IMR-90 (cell line): ENCODE measurements around the gene GABBR2. TPM values are rescaled to one million over a fixed set of nuclear protein-coding genes. Genes with fewer than 3 reads are reported as not detected.

Experiments used
- ATAC-seq: fragments of 200-7000 bp; cut with Tn5 transposase; 2 replicates; pipeline ENCODE4 v1.9.1; 2020; ENCODE audit warnings: low read depth, mild to moderate bottlenecking, moderate library complexity
- BruUV-seq: library from RNA; stranded (reverse); fragments of 400-500 nt; replicated peaks from 2 replicates; lab custom pipeline; 2021; lab: Mats Ljungman, UMichigan
- CTCF ChIA-PET: fragments of 300-600 bp; formaldehyde crosslinking; extraction: SDS; loops from one replicate; lab custom pipeline; 2021; ENCODE audit warnings: antibody characterized with exemption; lab: Yijun Ruan, JAX
- POLR2A ChIA-PET: fragments of 300-600 bp; sonication (Branson Sonifier 250); formaldehyde crosslinking; loops from one replicate; lab custom pipeline; 2022; ENCODE audit warnings: antibody characterized with exemption; ENCODE audit not compliant: unreplicated experiment; lab: Charles Lee
- DNase-seq: peaks from one replicate; pipeline ENCODE4 v3.0.0; 2013
- H2AFZ ChIP-seq: replicated peaks from 2 replicates; pipeline ENCODE3; 2013; ENCODE audit warnings: low read length, mild to moderate bottlenecking; ENCODE audit not compliant: poor library complexity
- H2AK5ac ChIP-seq: 2 replicates; pipeline ENCODE4 v1.6.1; 2013; ENCODE audit warnings: low read depth, low read length, inconsistent platforms
- H2AK9ac ChIP-seq: replicated peaks from 2 replicates; pipeline ENCODE3; 2013; ENCODE audit warnings: mild to moderate bottlenecking, low read depth, low read length, moderate library complexity; ENCODE audit not compliant: poor library complexity
- H2BK120ac ChIP-seq: 2 replicates; pipeline ENCODE4 v1.6.1; 2013; ENCODE audit warnings: low read depth, low read length, inconsistent platforms
- H2BK15ac ChIP-seq: 3 replicates; pipeline ENCODE4 v1.6.1; 2013; ENCODE audit warnings: low read depth, low read length, inconsistent platforms
- H2BK20ac ChIP-seq: 2 replicates; pipeline ENCODE4 v1.6.1; 2013; ENCODE audit warnings: low read depth, mild to moderate bottlenecking, inconsistent platforms, low read length, moderate library complexity
- H2BK5ac ChIP-seq: 2 replicates; pipeline ENCODE4 v1.6.1; 2013; ENCODE audit warnings: mild to moderate bottlenecking, low read depth, low read length, inconsistent platforms; ENCODE audit not compliant: poor library complexity, severe bottlenecking
- H3K14ac ChIP-seq: replicated peaks from 2 replicates; pipeline ENCODE4 v1.6.1; 2013; ENCODE audit warnings: low read depth, low read length, inconsistent platforms
- H3K18ac ChIP-seq: 2 replicates; pipeline ENCODE4 v1.6.1; 2013; ENCODE audit warnings: low read depth, low read length, control low read depth
- H3K23ac ChIP-seq: 2 replicates; pipeline ENCODE4 v1.6.1; 2013; ENCODE audit warnings: low read depth, low read length, inconsistent platforms
- H3K27ac ChIP-seq: 2 replicates; pipeline ENCODE4 v1.5.1; 2013; ENCODE audit warnings: mild to moderate bottlenecking, control low read depth, low read length; ENCODE audit not compliant: insufficient read depth
- H3K27me3 ChIP-seq: 2 replicates; pipeline ENCODE4 v1.6.1; 2013; ENCODE audit warnings: low read length; ENCODE audit not compliant: control insufficient read depth, insufficient read depth
- H3K36me3 ChIP-seq: 2 replicates; pipeline ENCODE4 v1.6.1; 2013; ENCODE audit warnings: low read length, mixed read lengths; ENCODE audit not compliant: control insufficient read depth, insufficient read depth
- H3K4ac ChIP-seq: 2 replicates; pipeline ENCODE4 v1.6.1; 2013; ENCODE audit warnings: low read depth, low read length, inconsistent platforms
- H3K4me1 ChIP-seq: 2 replicates; pipeline ENCODE4 v1.6.1; 2013; ENCODE audit warnings: low read length, mixed read lengths; ENCODE audit not compliant: control insufficient read depth, insufficient read depth
- H3K4me2 ChIP-seq: 2 replicates; pipeline ENCODE4 v1.6.1; 2013; ENCODE audit warnings: low read depth, mild to moderate bottlenecking, control low read depth, low read length, moderate library complexity
- H3K4me3 ChIP-seq: 2 replicates; pipeline ENCODE4 v1.5.1; 2013; ENCODE audit warnings: low read depth, mild to moderate bottlenecking, control low read depth, low read length, moderate library complexity; ENCODE audit not compliant: insufficient read depth
- H3K56ac ChIP-seq: 2 replicates; pipeline ENCODE4 v1.6.1; 2013; ENCODE audit warnings: low read length, inconsistent platforms; ENCODE audit not compliant: insufficient read depth; ENCODE audit errors: extremely low read depth
- H3K79me1 ChIP-seq, 2 experiments: 2 replicates each; pipeline ENCODE4 v1.6.1; 2013; ENCODE audit warnings: low read length in 2 of 2, inconsistent platforms in 1 of 2, low read depth in 1 of 2
- H3K9ac ChIP-seq: 2 replicates; pipeline ENCODE4 v1.6.1; 2013; ENCODE audit warnings: low read depth, low read length, control low read depth
- H3K9me1 ChIP-seq: 2 replicates; pipeline ENCODE4 v1.6.1; 2013; ENCODE audit warnings: low read length, inconsistent platforms; ENCODE audit not compliant: insufficient read depth
- H3K9me3 ChIP-seq: 2 replicates; pipeline ENCODE4 v1.6.1; 2013; ENCODE audit warnings: low read length; ENCODE audit not compliant: control insufficient read depth, insufficient read depth
- H4K20me1 ChIP-seq: 2 replicates; pipeline ENCODE4 v1.6.1; 2013; ENCODE audit warnings: low read length, inconsistent platforms; ENCODE audit not compliant: insufficient read depth
- H4K5ac ChIP-seq: 2 replicates; pipeline ENCODE4 v1.6.1; 2013; ENCODE audit warnings: mild to moderate bottlenecking, low read depth, low read length, control low read depth
- H4K8ac ChIP-seq, 2 experiments: 2 replicates each; pipeline ENCODE4 v1.6.1; 2013; ENCODE audit warnings: low read depth in 2 of 2, low read length in 2 of 2, control low read depth in 1 of 2, inconsistent platforms in 1 of 2
- H4K91ac ChIP-seq: 2 replicates; pipeline ENCODE4 v1.6.1; 2013; ENCODE audit warnings: low read depth, low read length, inconsistent platforms; ENCODE audit not compliant: insufficient read depth
- CHD1 ChIP-seq: IDR thresholded peaks from 2 replicates; pipeline ENCODE4 v1.6.1; 2012; ENCODE audit warnings: low read depth, low read length, improper control_type of control experiment
- WGBS, 2 experiments: methylation state at CpG; one replicate each; pipeline versions ENCODE4 v1.1.5 to v1.1.7; 2013; ENCODE audit warnings: missing lambda C conversion rate in 2 of 2; ENCODE audit not compliant: insufficient read length in 1 of 2; ENCODE audit errors: extremely low coverage in 2 of 2; 5-methylcytosine and 5-hydroxymethylcytosine counted together
- dilution Hi-C: fragments of 300-500 bp; cut with HindIII; formaldehyde crosslinking; loops from one replicate; pipeline ENCODE4 v1.14.3; 2018; ENCODE audit warnings: low sequenced_read_pairs; ENCODE audit not compliant: unreplicated experiment
- in situ Hi-C: fragments of 300-500 bp; cut with MboI; formaldehyde crosslinking; loops from 3 replicates; pipeline ENCODE4 v1.14.3; 2019; ENCODE audit warnings: low sequenced_read_pairs, inconsistent platforms, mixed read lengths
- intact Hi-C: fragments of 100-400 bp; cut with micrococcal nuclease; formaldehyde crosslinking; loops from 2 replicates; pipeline ENCODE4 v1.10.0; 2022
- polyA plus RNA-seq, 3 experiments: library from polyadenylated mRNA; depleted of rRNA; stranded (reverse); fragments of >200 nt; gene quantifications; 2 replicates each; pipeline ENCODE4 v1.2.3, GENCODE V29; 2012; ENCODE audit warnings: low replicate concordance in 1 of 3
- total RNA-seq: library from RNA; depleted of rRNA; stranded (reverse); fragments of >200 nt; gene quantifications from 2 replicates; pipeline ENCODE4 v1.2.3, GENCODE V29; 2012
- TF ChIP-seq, protein P1 (sequence below): conservative IDR thresholded peaks from 2 replicates; pipeline ENCODE4 v1.5.1; 2012; ENCODE audit warnings: mild to moderate bottlenecking, low read depth, low read length, improper control_type of control experiment

The GABBR2 gene
- total and polyA plus RNA-seq, 2 of the 4 experiments (the other 2 are of a cell fraction): 14.2 to 20.3 TPM

DNA sequence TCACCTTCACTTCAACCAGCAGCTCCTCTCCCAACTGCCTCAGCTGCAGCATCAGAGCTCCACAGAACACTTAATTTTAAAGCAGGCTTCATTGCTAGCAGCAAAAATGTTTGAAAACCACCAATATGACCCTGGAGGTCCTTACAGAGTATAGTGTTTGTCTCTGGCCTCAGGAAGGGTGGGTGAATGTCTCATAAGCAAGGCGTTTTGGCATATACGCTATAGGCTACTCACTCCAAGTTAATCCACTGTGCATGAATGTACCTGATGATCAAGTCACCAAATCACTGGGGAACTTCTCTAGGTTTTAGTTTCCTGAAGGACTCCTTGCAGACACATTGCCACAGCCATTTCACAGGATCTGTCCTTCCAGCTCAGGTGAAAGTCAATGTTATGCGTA lies 125.3 kb downstream of the GABBR2 start:
- no peak overlapping the region for H2BK120ac ChIP-seq
- no peak overlapping the region for H2BK5ac ChIP-seq
- no peak overlapping the region for H4K5ac ChIP-seq
- peaks cover 0 to 23% of the 10 kb centered on the region in 2 experiments; a peak in 2 of 4 replicates for H3K79me1 ChIP-seq
- H2AK5ac ChIP-seq: 0 out of 2 replicates have a peak overlapping the region, but pooled peaks have one; percentile 0
- in situ Hi-C loops: no loop called here
- H4K91ac ChIP-seq: no peak overlapping the region
- no TSS peak for BruUV-seq
- dilution Hi-C loops: no loop called here
- H2BK20ac ChIP-seq: no peak overlapping the region
- CTCF ChIA-PET: interaction anchor here (1.1 kb wide), 1 partner anchor 8 kb away, joined by 4 read pairs; no protein-coding TSS in a partner anchor
- no peak overlapping the region for H3K9ac ChIP-seq
- no peak for TF ChIP-seq CHD1
- TF ChIP-seq, protein P1, sequence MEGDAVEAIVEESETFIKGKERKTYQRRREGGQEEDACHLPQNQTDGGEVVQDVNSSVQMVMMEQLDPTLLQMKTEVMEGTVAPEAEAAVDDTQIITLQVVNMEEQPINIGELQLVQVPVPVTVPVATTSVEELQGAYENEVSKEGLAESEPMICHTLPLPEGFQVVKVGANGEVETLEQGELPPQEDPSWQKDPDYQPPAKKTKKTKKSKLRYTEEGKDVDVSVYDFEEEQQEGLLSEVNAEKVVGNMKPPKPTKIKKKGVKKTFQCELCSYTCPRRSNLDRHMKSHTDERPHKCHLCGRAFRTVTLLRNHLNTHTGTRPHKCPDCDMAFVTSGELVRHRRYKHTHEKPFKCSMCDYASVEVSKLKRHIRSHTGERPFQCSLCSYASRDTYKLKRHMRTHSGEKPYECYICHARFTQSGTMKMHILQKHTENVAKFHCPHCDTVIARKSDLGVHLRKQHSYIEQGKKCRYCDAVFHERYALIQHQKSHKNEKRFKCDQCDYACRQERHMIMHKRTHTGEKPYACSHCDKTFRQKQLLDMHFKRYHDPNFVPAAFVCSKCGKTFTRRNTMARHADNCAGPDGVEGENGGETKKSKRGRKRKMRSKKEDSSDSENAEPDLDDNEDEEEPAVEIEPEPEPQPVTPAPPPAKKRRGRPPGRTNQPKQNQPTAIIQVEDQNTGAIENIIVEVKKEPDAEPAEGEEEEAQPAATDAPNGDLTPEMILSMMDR: no peak
- no peaks in the 10 kb centered on the region; the same call in 1 of the 2 replicates for H3K4me1 ChIP-seq
- peaks cover 3% of the 10 kb centered on the region; the same call in 1 of the 2 replicates for H4K20me1 ChIP-seq
- no peak overlapping the region for H3K4me2 ChIP-seq
- intact Hi-C loops: no loop called here
- peaks cover 4% of the 10 kb centered on the region; the same call in 1 of the 2 replicates for H3K9me1 ChIP-seq
- peak; percentile 53; the same call in 1 of the 2 replicates for ATAC-seq
- H2AK9ac ChIP-seq: no peak overlapping the region
- H3K4me3 ChIP-seq: no peak overlapping the region
- H3K56ac ChIP-seq: no peak overlapping the region
- H3K23ac ChIP-seq: no peak overlapping the region
- DNase-seq: peak; percentile 70
- H3K18ac ChIP-seq: no peak overlapping the region
- H3K9me3 ChIP-seq: no peaks in the 10 kb centered on the region
- H3K27me3 ChIP-seq: no peaks in the 10 kb centered on the region; the same call in none of the 2 replicates
- H4K8ac ChIP-seq: 0 out of 4 replicates have a peak overlapping the region, but pooled peaks of 1 of the 2 experiments have one; percentile 5
- H2BK15ac ChIP-seq: 0 out of 3 replicates have a peak overlapping the region, but pooled peaks have one; percentile 7
- no peaks in the 10 kb centered on the region; the same call in 1 of the 2 replicates for H3K36me3 ChIP-seq
- H3K14ac ChIP-seq: no peak overlapping the region
- POLR2A ChIA-PET: interaction anchor here (0.5 kb wide), 1 partner anchor 368 kb away, joined by 3 read pairs; no protein-coding TSS in a partner anchor
- 0 out of 2 replicates have a peak overlapping the region, but pooled peaks have one; percentile 36 for H3K4ac ChIP-seq
- H3K27ac ChIP-seq: no peak overlapping the region
- WGBS, 2 experiments: 100% methylated on average over 1 of the region's 3 CpGs; no CpG with 5 or more reads in 1 of the 2 experiments
- no peak overlapping the region for H2AFZ ChIP-seq
